Measurements from ENCODE around the gene TCF7L2.

The TCF7L2 gene

DNA sequence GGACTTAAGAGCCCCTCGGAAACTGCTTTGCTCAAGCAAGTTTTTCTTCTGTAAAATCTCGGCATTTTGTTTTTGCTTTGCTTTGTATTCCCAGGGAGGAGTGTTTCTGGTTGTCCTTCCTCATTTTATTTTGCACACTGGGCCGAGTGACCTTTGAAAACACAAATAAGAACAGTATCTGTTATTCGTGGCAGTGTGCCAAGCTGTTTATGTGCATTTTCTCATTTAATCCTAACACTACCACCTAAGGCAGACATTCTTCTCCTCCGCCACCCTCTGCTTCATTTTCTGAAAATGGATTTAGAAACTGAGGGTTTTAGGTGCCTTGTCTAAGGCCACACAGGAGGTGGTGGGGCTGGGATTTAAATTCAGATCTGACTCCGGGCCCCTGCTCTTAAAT lies 218.5 kb downstream of the TCF7L2 start:
- no peak overlapping the region for H3K4me3 ChIP-seq (ENCODE audit: low read depth, low read length)
- TF ChIP-seq, protein P1, sequence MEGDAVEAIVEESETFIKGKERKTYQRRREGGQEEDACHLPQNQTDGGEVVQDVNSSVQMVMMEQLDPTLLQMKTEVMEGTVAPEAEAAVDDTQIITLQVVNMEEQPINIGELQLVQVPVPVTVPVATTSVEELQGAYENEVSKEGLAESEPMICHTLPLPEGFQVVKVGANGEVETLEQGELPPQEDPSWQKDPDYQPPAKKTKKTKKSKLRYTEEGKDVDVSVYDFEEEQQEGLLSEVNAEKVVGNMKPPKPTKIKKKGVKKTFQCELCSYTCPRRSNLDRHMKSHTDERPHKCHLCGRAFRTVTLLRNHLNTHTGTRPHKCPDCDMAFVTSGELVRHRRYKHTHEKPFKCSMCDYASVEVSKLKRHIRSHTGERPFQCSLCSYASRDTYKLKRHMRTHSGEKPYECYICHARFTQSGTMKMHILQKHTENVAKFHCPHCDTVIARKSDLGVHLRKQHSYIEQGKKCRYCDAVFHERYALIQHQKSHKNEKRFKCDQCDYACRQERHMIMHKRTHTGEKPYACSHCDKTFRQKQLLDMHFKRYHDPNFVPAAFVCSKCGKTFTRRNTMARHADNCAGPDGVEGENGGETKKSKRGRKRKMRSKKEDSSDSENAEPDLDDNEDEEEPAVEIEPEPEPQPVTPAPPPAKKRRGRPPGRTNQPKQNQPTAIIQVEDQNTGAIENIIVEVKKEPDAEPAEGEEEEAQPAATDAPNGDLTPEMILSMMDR (IDR thresholded peaks at IDR 0.05; ENCODE audit: control insufficient read depth, extremely low read depth, insufficient read depth): no peak
- peak; percentile 1 for DNase-seq (ENCODE audit: low read depth)

DNA sequence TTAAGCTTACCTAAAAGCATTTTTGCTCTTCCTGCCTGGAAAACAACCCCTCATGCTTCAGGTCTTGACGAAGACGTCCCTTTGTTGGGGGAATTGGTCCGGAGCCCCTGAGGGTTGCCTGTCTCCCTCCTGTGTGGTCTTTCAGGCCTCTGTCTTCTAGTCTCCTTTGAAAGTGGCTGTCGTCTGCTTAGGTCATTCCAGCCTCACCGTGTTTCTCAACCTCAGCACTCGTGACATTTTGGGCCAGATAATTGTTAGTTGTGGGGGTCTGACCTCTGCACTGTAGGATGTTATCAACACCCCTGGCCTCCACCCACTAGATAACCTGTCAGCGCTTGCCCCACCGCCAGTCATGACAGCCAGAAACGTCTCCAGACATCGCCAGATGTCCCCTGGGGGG lies 219.1 kb downstream of the TCF7L2 start:
- DNase-seq (ENCODE audit: low read depth): no peak
- TF ChIP-seq, protein P1 (IDR thresholded peaks at IDR 0.05; ENCODE audit: control insufficient read depth, extremely low read depth, insufficient read depth): no peak

GRCh38 chr10:113169853-113170460 lies 219.9 kb downstream of the TCF7L2 start:
- no peak for DNase-seq (ENCODE audit: low read depth)
- H3K4me3 ChIP-seq (ENCODE audit: low read depth, low read length): no peak overlapping the region
- TF ChIP-seq, protein P1 (IDR thresholded peaks at IDR 0.05; ENCODE audit: control insufficient read depth, extremely low read depth, insufficient read depth): no peak

More for the DNA sequence above, 219.1 kb downstream of the TCF7L2 start:
- H3K4me3 ChIP-seq (ENCODE audit: low read depth, low read length): no peak overlapping the region

DNA sequence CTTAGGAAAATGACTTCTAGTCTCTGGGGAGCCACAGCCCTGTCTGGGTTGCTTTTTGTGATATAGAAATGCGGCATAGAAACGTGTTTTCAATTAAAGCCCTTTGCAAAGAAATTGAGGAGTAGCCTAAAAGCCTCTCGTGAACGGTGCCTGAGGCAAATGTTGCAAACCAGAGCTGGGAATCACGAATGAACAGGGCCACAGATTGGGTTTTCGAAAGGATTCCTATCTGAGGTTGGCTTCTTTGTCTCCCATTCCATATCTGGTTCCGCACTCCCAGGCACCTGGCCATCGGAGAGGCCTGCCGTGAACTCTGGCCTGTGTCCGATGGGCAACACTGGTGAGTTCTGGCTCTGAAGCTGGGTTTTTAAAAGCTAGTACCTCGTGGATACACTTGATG lies 221.6 kb downstream of the TCF7L2 start:
- DNase-seq (ENCODE audit: low read depth): no peak
- TF ChIP-seq, protein P1 (IDR thresholded peaks at IDR 0.05; ENCODE audit: control insufficient read depth, extremely low read depth, insufficient read depth): no peak
- no peak overlapping the region for H3K4me3 ChIP-seq (ENCODE audit: low read depth, low read length)

GRCh38 chr10:113175176-113175575 lies 225.1 kb downstream of the TCF7L2 start:
- TF ChIP-seq, protein P1 (IDR thresholded peaks at IDR 0.05; ENCODE audit: control insufficient read depth, extremely low read depth, insufficient read depth): no peak
- H3K4me3 ChIP-seq (ENCODE audit: low read depth, low read length): no peak overlapping the region
- DNase-seq (ENCODE audit: low read depth): no peak

DNA sequence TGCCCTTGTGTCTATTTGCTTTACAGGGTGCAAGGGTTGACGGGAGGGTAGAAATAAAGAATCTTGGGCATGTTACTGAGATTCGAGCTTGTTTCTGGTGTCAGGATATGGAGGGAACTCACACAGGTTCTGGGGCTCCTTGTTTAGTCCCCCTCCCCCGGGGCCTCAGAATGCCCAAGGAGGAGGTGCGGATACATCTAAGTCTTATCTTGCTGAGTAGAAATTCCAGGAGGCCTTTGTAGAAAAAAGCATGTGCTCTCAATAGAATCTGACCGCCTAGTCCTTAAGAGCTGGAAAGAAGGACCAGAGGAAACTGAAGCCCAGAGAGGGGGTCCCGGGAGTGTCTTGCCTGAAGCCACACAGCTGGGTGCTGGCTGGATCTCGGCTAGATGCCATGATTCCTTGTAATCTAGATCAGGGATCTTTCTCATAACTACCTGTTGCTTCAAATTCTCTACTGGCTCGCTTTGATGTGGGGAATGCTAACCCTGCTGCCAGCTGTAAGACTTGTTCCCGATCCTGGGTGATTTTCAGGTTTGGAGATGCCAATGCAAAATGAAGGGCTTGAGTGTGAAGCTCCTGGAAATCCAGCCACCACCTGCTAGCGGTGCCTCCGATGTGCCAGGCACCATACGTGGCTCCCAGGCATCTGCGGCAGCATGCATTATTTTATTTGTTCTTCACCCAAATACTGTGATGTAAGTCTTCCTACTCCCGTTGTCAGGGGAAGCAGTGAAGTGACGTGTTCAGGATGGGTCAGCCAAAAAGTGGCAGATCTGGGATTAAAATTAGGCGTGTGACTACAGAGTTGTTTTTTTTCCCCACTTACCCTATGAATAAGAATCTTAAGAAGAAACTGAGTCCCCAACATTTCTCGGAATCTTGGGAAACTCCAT lies 226.0 kb downstream of the TCF7L2 start:
- TF ChIP-seq, protein P1 (IDR thresholded peaks at IDR 0.05; ENCODE audit: control insufficient read depth, extremely low read depth, insufficient read depth): no peak
- no peak for DNase-seq (ENCODE audit: low read depth)
- no peak overlapping the region for H3K4me3 ChIP-seq (ENCODE audit: low read depth, low read length)

Data from LNCaP clone FGC (cell line).